GM12878 (cell line): ENCODE data around the gene TDP1. TPM values are rescaled to one million over a fixed set of nuclear protein-coding genes. Genes with fewer than 3 reads are reported as not detected.

Experiments
- ATAC-seq: fragments of 200-7000 bp; cut with Tn5 transposase; 3 replicates; pipeline ENCODE4 v1.9.1; 2020; ENCODE audit warnings: mild to moderate bottlenecking, moderate library complexity
- BruUV-seq: library from RNA; stranded (reverse); fragments of 400-500 nt; replicated peaks from 2 replicates; lab custom pipeline; 2021; lab: Mats Ljungman, UMichigan
- CTCF ChIA-PET: fragments of 300-600 bp; sonication (Branson Sonifier 250); formaldehyde crosslinking; extraction: SDS; loops from one replicate; lab custom pipeline; 2021; ENCODE audit warnings: inconsistent platforms; lab: Yijun Ruan, JAX
- POLR2A ChIA-PET: fragments of 350-600 bp; formaldehyde crosslinking; extraction: SDS; loops from one replicate; lab custom pipeline; 2021; ENCODE audit warnings: inconsistent platforms; lab: Charles Lee
- RAD21 ChIA-PET: fragments of 300-600 bp; sonication (Branson Sonifier 250); formaldehyde crosslinking; loops from one replicate; lab custom pipeline; 2023; ENCODE audit warnings: antibody characterized with exemption; ENCODE audit not compliant: unreplicated experiment; lab: Charles Lee
- SMC1A ChIA-PET: fragments of 300-600 bp; sonication (Branson Sonifier 250); formaldehyde crosslinking; loops from one replicate; lab custom pipeline; 2023; ENCODE audit not compliant: unreplicated experiment, uncharacterized antibody; lab: Charles Lee
- DNase-seq: peaks from one replicate; pipeline ENCODE4 v3.0.0-alpha.2; 2011; ENCODE audit warnings: low read depth, low spot score
- FAIRE-seq: peaks from 3 replicates; lab custom pipeline; 2011; peaks lifted over from hg19 to GRCh38; lab: Jason Lieb, UNC
- H2AFZ ChIP-seq: 2 replicates; pipeline ENCODE4 v1.6.0; 2011; ENCODE audit warnings: low read depth, low read length, control low read depth; ENCODE audit not compliant: control insufficient read depth
- H3K27ac ChIP-seq: 2 replicates; pipeline ENCODE4 v1.5.1; 2011; ENCODE audit warnings: control low read depth; ENCODE audit not compliant: control insufficient read depth, insufficient read depth
- H3K27me3 ChIP-seq, 2 experiments: replicated peaks in 1 of 2; 2 replicates each; pipeline versions ENCODE4 v1.6.0 to v1.6.1; 2011; ENCODE audit warnings: low read length in 1 of 2; ENCODE audit not compliant: control insufficient read depth in 2 of 2, insufficient read depth in 2 of 2
- H3K36me3 ChIP-seq, 2 experiments: 2 replicates each; pipeline ENCODE4 v1.5.1; 2011; ENCODE audit warnings: low read length in 1 of 2; ENCODE audit not compliant: control insufficient read depth in 2 of 2, insufficient read depth in 2 of 2
- H3K4me1 ChIP-seq: 2 replicates; pipeline ENCODE4 v1.6.1; 2011; ENCODE audit warnings: mild to moderate bottlenecking, low read length, moderate library complexity, mixed read lengths; ENCODE audit not compliant: control insufficient read depth, insufficient read depth
- H3K4me2 ChIP-seq: 2 replicates; pipeline ENCODE4 v1.6.0; 2011; ENCODE audit warnings: control low read depth; ENCODE audit not compliant: control insufficient read depth, insufficient read depth
- H3K4me3 ChIP-seq: fragments of 200-600 bp; sonication (generic); 2 replicates; pipeline ENCODE4 v1.5.1; 2016
- H3K79me2 ChIP-seq: 2 replicates; pipeline ENCODE4 v1.6.0; 2011; ENCODE audit warnings: low read length; ENCODE audit not compliant: control insufficient read depth, insufficient read depth
- H3K9ac ChIP-seq: 2 replicates; pipeline ENCODE4 v1.8.0; 2011; ENCODE audit warnings: low read length, control low read depth, mixed read lengths; ENCODE audit not compliant: control insufficient read depth, insufficient read depth
- H3K9me3 ChIP-seq: replicated peaks from 3 replicates; pipeline ENCODE4 v1.5.1; 2011; ENCODE audit warnings: mild to moderate bottlenecking, low read length; ENCODE audit not compliant: control insufficient read depth, insufficient read depth
- H4K20me1 ChIP-seq: 2 replicates; pipeline ENCODE4 v1.6.0; 2011; ENCODE audit not compliant: control insufficient read depth, insufficient read depth
- ASH2L ChIP-seq: fragments of 300-600, 200-600 bp; sonication (generic); IDR thresholded peaks from 2 replicates; pipeline ENCODE4 v1.6.1; 2017; ENCODE audit warnings: low read depth, mild to moderate bottlenecking, borderline replicate concordance
- BRCA1 ChIP-seq: IDR thresholded peaks from 2 replicates; pipeline ENCODE4 v1.6.1; 2011; ENCODE audit warnings: low read depth, low read length, improper control_type of control experiment
- DPF2 ChIP-seq: fragments of 450-650 bp; IDR thresholded peaks from 2 replicates; pipeline ENCODE4 v1.6.1; 2017; ENCODE audit warnings: mild to moderate bottlenecking
- KAT2A ChIP-seq: conservative IDR thresholded peaks from 2 replicates; pipeline ENCODE4 v1.6.1; 2011; ENCODE audit warnings: low read depth, low read length; ENCODE audit not compliant: control insufficient read depth
- TBL1XR1 ChIP-seq: IDR thresholded peaks from 2 replicates; pipeline ENCODE4 v1.6.1; 2012; ENCODE audit warnings: low read depth, low read length, improper control_type of control experiment
- WGBS: methylation state at CpG from one replicate; pipeline ENCODE4 v1.1.6; 2016; ENCODE audit warnings: low lambda C conversion rate; ENCODE audit not compliant: insufficient replicate concordance, insufficient coverage; ENCODE audit errors: missing lambda C conversion rate; 5-methylcytosine and 5-hydroxymethylcytosine counted together
- in situ Hi-C: fragments of 300-500 bp; cut with MboI; formaldehyde crosslinking; loops from 9 replicates; pipeline ENCODE4 v1.14.3; 2018; ENCODE audit warnings: mixed read lengths
- intact Hi-C: fragments of 100-400 bp; cut with micrococcal nuclease; formaldehyde crosslinking; loops from one replicate; pipeline ENCODE4 v1.14.2; 2022; ENCODE audit not compliant: unreplicated experiment
- polyA plus RNA-seq, 11 experiments: library from polyadenylated mRNA; depleted of rRNA in 4 of 11; unstranded in 6 of 11; stranded (reverse) in 5 of 11; fragments of >200 nt; fragmentation: Nextera tagmentation in 4 of 11; fragmentation: Illumina TruSeq in 1 of 11; extraction: Ambion mirVana in 4 of 11; extraction: Trizol in 1 of 11; gene quantifications; 1 replicate in 1 of 11; 2 replicates in 10 of 11; pipeline versions ENCODE4 v1.2.1 to v1.2.3, GENCODE V29; 2011 to 2016; ENCODE audit warnings: inconsistent platforms in 2 of 11, missing spikeins in 2 of 11, low read depth in 1 of 11
- total RNA-seq, 4 experiments: library from RNA; depleted of rRNA in 3 of 4; stranded (reverse); fragments of >200 nt in 3 of 4; fragmentation: Illumina TruSeq in 1 of 4; extraction: Trizol in 1 of 4; gene quantifications; 2 replicates each; pipeline versions ENCODE4 v1.2.1 to v1.2.3, GENCODE V29; 2013 to 2021
- TF ChIP-seq, protein P1 (sequence below): IDR thresholded peaks from 2 replicates; pipeline ENCODE4 v1.6.1; 2011; ENCODE audit warnings: low read depth, low read length, improper control_type of control experiment, borderline replicate concordance
- TF ChIP-seq, protein P2 (sequence below): fragments of 450-650 bp; IDR thresholded peaks from 2 replicates; pipeline ENCODE4 v1.6.1; 2017; ENCODE audit warnings: mild to moderate bottlenecking, moderate library complexity

TDP1 gene
- total and polyA plus RNA-seq, 10 of the 15 experiments (the other 5 are each of a cell fraction or from before 2014, with no cell fraction given): 40.2 to 60.4 (median 54.1) TPM

DNA sequence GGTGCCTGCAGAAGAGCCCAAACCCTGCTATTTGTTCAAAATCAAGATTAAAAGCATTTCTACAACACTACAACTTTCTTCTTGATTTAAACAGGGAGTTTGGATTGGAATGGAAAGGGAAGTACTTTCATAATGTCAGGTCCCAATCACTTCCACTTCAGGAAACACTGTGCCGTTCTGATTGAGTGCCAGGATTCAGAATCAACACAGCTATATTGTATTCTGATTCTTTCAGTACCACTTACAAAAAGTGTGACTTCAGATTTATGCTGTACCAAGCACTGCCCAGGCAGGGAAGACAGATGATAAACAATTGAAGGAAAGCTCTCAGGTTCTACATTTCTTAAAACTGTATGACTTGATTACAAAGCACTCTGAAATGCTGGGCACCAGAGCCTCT is 3.2 kb downstream of the TDP1 start:
- POLR2A ChIA-PET: interaction anchor here (0.9 kb wide), 1 partner anchor 15 kb away, joined by 3 read pairs; no protein-coding TSS in a partner anchor
- 92% methylated on average over 1 of the region's 1 CpG for WGBS
- CTCF ChIA-PET: interaction anchor here (7.9 kb wide), 1 partner anchor 13 kb away, joined by 65 read pairs; no protein-coding TSS in a partner anchor
- peaks cover 7% of the 10 kb centered on the region; the same call in 1 of the 3 replicates for H3K9me3 ChIP-seq
- no peak overlapping the region for H3K9ac ChIP-seq
- no peak overlapping the region for H3K4me3 ChIP-seq
- TF ChIP-seq ASH2L: no peak
- no peak for TF ChIP-seq TBL1XR1
- no peak for TF ChIP-seq DPF2
- TF ChIP-seq, protein P1, sequence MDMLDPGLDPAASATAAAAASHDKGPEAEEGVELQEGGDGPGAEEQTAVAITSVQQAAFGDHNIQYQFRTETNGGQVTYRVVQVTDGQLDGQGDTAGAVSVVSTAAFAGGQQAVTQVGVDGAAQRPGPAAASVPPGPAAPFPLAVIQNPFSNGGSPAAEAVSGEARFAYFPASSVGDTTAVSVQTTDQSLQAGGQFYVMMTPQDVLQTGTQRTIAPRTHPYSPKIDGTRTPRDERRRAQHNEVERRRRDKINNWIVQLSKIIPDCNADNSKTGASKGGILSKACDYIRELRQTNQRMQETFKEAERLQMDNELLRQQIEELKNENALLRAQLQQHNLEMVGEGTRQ: no peak
- TF ChIP-seq, protein P2, sequence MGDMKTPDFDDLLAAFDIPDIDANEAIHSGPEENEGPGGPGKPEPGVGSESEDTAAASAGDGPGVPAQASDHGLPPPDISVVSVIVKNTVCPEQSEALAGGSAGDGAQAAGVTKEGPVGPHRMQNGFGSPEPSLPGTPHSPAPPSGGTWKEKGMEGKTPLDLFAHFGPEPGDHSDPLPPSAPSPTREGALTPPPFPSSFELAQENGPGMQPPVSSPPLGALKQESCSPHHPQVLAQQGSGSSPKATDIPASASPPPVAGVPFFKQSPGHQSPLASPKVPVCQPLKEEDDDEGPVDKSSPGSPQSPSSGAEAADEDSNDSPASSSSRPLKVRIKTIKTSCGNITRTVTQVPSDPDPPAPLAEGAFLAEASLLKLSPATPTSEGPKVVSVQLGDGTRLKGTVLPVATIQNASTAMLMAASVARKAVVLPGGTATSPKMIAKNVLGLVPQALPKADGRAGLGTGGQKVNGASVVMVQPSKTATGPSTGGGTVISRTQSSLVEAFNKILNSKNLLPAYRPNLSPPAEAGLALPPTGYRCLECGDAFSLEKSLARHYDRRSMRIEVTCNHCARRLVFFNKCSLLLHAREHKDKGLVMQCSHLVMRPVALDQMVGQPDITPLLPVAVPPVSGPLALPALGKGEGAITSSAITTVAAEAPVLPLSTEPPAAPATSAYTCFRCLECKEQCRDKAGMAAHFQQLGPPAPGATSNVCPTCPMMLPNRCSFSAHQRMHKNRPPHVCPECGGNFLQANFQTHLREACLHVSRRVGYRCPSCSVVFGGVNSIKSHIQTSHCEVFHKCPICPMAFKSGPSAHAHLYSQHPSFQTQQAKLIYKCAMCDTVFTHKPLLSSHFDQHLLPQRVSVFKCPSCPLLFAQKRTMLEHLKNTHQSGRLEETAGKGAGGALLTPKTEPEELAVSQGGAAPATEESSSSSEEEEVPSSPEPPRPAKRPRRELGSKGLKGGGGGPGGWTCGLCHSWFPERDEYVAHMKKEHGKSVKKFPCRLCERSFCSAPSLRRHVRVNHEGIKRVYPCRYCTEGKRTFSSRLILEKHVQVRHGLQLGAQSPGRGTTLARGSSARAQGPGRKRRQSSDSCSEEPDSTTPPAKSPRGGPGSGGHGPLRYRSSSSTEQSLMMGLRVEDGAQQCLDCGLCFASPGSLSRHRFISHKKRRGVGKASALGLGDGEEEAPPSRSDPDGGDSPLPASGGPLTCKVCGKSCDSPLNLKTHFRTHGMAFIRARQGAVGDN: no peak
- no peak for TF ChIP-seq BRCA1
- TF ChIP-seq KAT2A: no peak
- RAD21 ChIA-PET: interaction anchor here (1.0 kb wide), 1 partner anchor 14 kb away, joined by 4 read pairs; no protein-coding TSS in a partner anchor
- ATAC-seq (no peak), FAIRE-seq (no peak), DNase-seq (no peak)
- no TSS peak for BruUV-seq
- H3K27me3 ChIP-seq: no peaks in the 10 kb centered on the region
- H3K4me2 ChIP-seq: no peak overlapping the region
- no peaks in the 10 kb centered on the region; the same call in 1 of the 2 replicates for H4K20me1 ChIP-seq
- H3K4me1 ChIP-seq: peaks cover 9% of the 10 kb centered on the region
- no peak overlapping the region for H2AFZ ChIP-seq
- peaks cover 36% of the 10 kb centered on the region for H3K79me2 ChIP-seq
- H3K36me3 ChIP-seq: peaks cover 6 to 23% of the 10 kb centered on the region in 2 experiments
- H3K27ac ChIP-seq: no peak overlapping the region
- in situ Hi-C loops: no loop called here
- intact Hi-C loops: loop anchor here (10.0 kb wide), 1 partner anchor 1964 kb away; the partner anchor contains the start of gene GALC
- SMC1A ChIA-PET: interaction anchor here (1.0 to 1.1 kb wide), 2 partner anchors 19 to 48 kb away, joined by 3 to 4 read pairs; no protein-coding TSS in a partner anchor
